Trophoblast cell (in vitro differentiated cells and primary cell): Measurements from ENCODE around the gene USP9X.
"Not testable (repeated sequence)": the region's sequence is repeated elsewhere in the genome, so short reads cannot be mapped to it uniquely, and the experiment has no call there.

Experiments
- DNase-seq, 2 donors: peaks; one replicate each; pipeline ENCODE4 v3.0.0-alpha.2; 2016
- H2AFZ ChIP-seq: 2 replicates; pipeline ENCODE4 v1.6.1; 2013; ENCODE audit warnings: low read length, moderate library complexity, mild to moderate bottlenecking; ENCODE audit not compliant: insufficient read depth, poor library complexity
- H2AK5ac ChIP-seq: 2 replicates; pipeline ENCODE4 v1.6.1; 2013; ENCODE audit warnings: mild to moderate bottlenecking, low read length
- H2BK120ac ChIP-seq: 2 replicates; pipeline ENCODE4 v1.6.1; 2013; ENCODE audit warnings: low read length, mild to moderate bottlenecking, moderate library complexity; ENCODE audit not compliant: insufficient read depth, poor library complexity
- H2BK12ac ChIP-seq: 2 replicates; pipeline ENCODE4 v1.6.1; 2013; ENCODE audit warnings: mild to moderate bottlenecking, low read length, moderate library complexity
- H2BK5ac ChIP-seq: 2 replicates; pipeline ENCODE4 v1.6.1; 2013; ENCODE audit warnings: low read length, low read depth, moderate library complexity, mild to moderate bottlenecking; ENCODE audit not compliant: poor library complexity
- H3K14ac ChIP-seq: 2 replicates; pipeline ENCODE4 v1.6.1; 2013; ENCODE audit warnings: mild to moderate bottlenecking, low read length
- H3K18ac ChIP-seq: 2 replicates; pipeline ENCODE4 v1.6.1; 2013; ENCODE audit warnings: mild to moderate bottlenecking, low read length
- H3K23ac ChIP-seq: 2 replicates; pipeline ENCODE4 v1.6.1; 2013; ENCODE audit warnings: low read length
- H3K27ac ChIP-seq: 2 replicates; pipeline ENCODE4 v1.5.1; 2013; ENCODE audit warnings: low read depth, mild to moderate bottlenecking, inconsistent platforms, low read length, moderate library complexity
- H3K27me3 ChIP-seq: 2 replicates; pipeline ENCODE4 v1.6.1; 2013; ENCODE audit warnings: inconsistent platforms, mild to moderate bottlenecking, low read length, moderate library complexity; ENCODE audit not compliant: insufficient read depth
- H3K36me3 ChIP-seq, 2 experiments: 1 replicate in 1 of 2; 2 replicates in 1 of 2; pipeline ENCODE4 v1.6.1; 2013; ENCODE audit warnings: low read length in 2 of 2, mild to moderate bottlenecking in 2 of 2, moderate library complexity in 1 of 2; ENCODE audit not compliant: insufficient read depth in 2 of 2, control insufficient read depth in 1 of 2
- H3K4ac ChIP-seq: 2 replicates; pipeline ENCODE4 v1.6.1; 2013; ENCODE audit warnings: low read depth, mild to moderate bottlenecking, low read length, moderate library complexity
- H3K4me1 ChIP-seq, 2 experiments: 1 replicate in 1 of 2; 2 replicates in 1 of 2; pipeline ENCODE4 v1.6.1; 2013; ENCODE audit warnings: low read length in 2 of 2, mild to moderate bottlenecking in 2 of 2, moderate library complexity in 1 of 2; ENCODE audit not compliant: insufficient read depth in 2 of 2, control insufficient read depth in 1 of 2
- H3K4me2 ChIP-seq: 2 replicates; pipeline ENCODE4 v1.6.1; 2013; ENCODE audit warnings: inconsistent platforms, mild to moderate bottlenecking, low read length, moderate library complexity
- H3K4me3 ChIP-seq: 2 replicates; pipeline ENCODE4 v1.5.1; 2013; ENCODE audit warnings: mild to moderate bottlenecking, low read depth, low read length, inconsistent platforms
- H3K79me1 ChIP-seq: one replicate; pipeline ENCODE4 v1.6.1; 2013; ENCODE audit warnings: low read length
- H3K79me2 ChIP-seq: 2 replicates; pipeline ENCODE4 v1.6.1; 2013; ENCODE audit warnings: low read length, mild to moderate bottlenecking; ENCODE audit not compliant: control insufficient read depth, insufficient read depth, poor library complexity
- H3K9ac ChIP-seq: 2 replicates; pipeline ENCODE4 v1.6.1; 2013; ENCODE audit warnings: mild to moderate bottlenecking, low read length
- H3K9me3 ChIP-seq: 2 replicates; pipeline ENCODE4 v1.6.1; 2013; ENCODE audit warnings: low read depth, mild to moderate bottlenecking, control low read depth, inconsistent platforms, low read length; ENCODE audit not compliant: insufficient read depth
- H4K12ac ChIP-seq: 2 replicates; pipeline ENCODE4 v1.6.1; 2013; ENCODE audit warnings: low read depth, mild to moderate bottlenecking, low read length, moderate library complexity
- H4K8ac ChIP-seq: 2 replicates; pipeline ENCODE4 v1.6.1; 2013; ENCODE audit warnings: low read depth, mild to moderate bottlenecking, low read length, moderate library complexity
- H4K91ac ChIP-seq: one replicate; pipeline ENCODE4 v1.6.1; 2013; ENCODE audit warnings: low read depth, mild to moderate bottlenecking, low read length, moderate library complexity
- WGBS: extraction: QIAGEN DNeasy Blood & Tissue Kit; methylation state at CpG from one replicate; pipeline ENCODE4 v1.1.7; 2013; ENCODE audit warnings: missing lambda C conversion rate; ENCODE audit not compliant: insufficient read length, insufficient coverage; ENCODE audit errors: extremely low coverage; 5-methylcytosine and 5-hydroxymethylcytosine counted together

USP9X gene

GRCh38 chrX:41209853-41210252 is 124.6 kb downstream of the USP9X start:
- DNase-seq, result no peak

GRCh38 chrX:41224605-41225004 is 139.4 kb downstream of the USP9X start:
- Histone ChIP-seq H2BK120ac (no peak overlapping the region), H3K79me2 (no peaks in the 10 kb centered on the region), H2AFZ (no peak overlapping the region), H3K4me1 (no peaks in the 10 kb centered on the region), H3K18ac (no peak overlapping the region), H3K4me2 (no peak overlapping the region), H2AK5ac (no peak overlapping the region), H3K9ac (no peak overlapping the region), H3K27ac (no peak overlapping the region), H3K4ac (no peak overlapping the region), H2BK12ac (no peak overlapping the region), H3K27me3 (no peaks in the 10 kb centered on the region), H3K9me3 (no peaks in the 10 kb centered on the region), H3K36me3 (peaks cover 11 to 12% of the 10 kb centered on the region in 2 experiments), H3K23ac (no peak overlapping the region), H3K4me3 (no peak overlapping the region), H3K79me1 (no peaks in the 10 kb centered on the region), H4K12ac (no peak overlapping the region), H2BK5ac (no peak overlapping the region), H4K8ac (no peak overlapping the region), H4K91ac (no peak overlapping the region), H3K14ac (no peak overlapping the region)
- DNase-seq, result no peak
- no CpG with 5 or more reads among the region's 5 CpGs for WGBS

More at GRCh38 chrX:41209853-41210252, 124.6 kb downstream of the USP9X start:
- Histone ChIP-seq H3K9me3 (no peaks in the 10 kb centered on the region), H3K14ac (no peak overlapping the region), H3K79me1 (no peaks in the 10 kb centered on the region), H3K4me1 (no peaks in the 10 kb centered on the region), H3K18ac (no peak overlapping the region), H4K12ac (no peak overlapping the region), H4K8ac (no peak overlapping the region), H3K23ac (no peak overlapping the region), H4K91ac (no peak overlapping the region), H3K4me2 (no peak overlapping the region), H2BK120ac (no peak overlapping the region), H3K9ac (no peak overlapping the region), H2BK12ac (no peak overlapping the region), H3K4me3 (no peak overlapping the region), H3K4ac (no peak overlapping the region), H2AFZ (no peak overlapping the region), H3K79me2 (no peaks in the 10 kb centered on the region), H2AK5ac (no peak overlapping the region), H3K27me3 (no peaks in the 10 kb centered on the region), H3K36me3 (peaks cover 8 to 17% of the 10 kb centered on the region in 2 experiments), H2BK5ac (no peak overlapping the region), H3K27ac (no peak overlapping the region)
- whole genome bisulfite sequencing, result no CpG with 5 or more reads among the region's 1 CpG

- Histone ChIP-seq H3K4me3 (no peak overlapping the region), H3K14ac (no peak overlapping the region), H2BK120ac (no peak overlapping the region), H3K23ac (no peak overlapping the region), H3K27me3 (no peaks in the 10 kb centered on the region), H3K27ac (no peak overlapping the region), H3K9me3 (no peaks in the 10 kb centered on the region), H2AFZ (no peak overlapping the region), H3K36me3 (peaks cover 6 to 12% of the 10 kb centered on the region in 2 experiments), H2BK5ac (no peak overlapping the region), H2BK12ac (no peak overlapping the region), H3K79me2 (no peaks in the 10 kb centered on the region), H4K91ac (no peak overlapping the region), H3K18ac (no peak overlapping the region), H4K12ac (no peak overlapping the region), H3K4me2 (no peak overlapping the region), H3K9ac (no peak overlapping the region), H2AK5ac (no peak overlapping the region), H3K4me1 (peaks cover 0 to 2% of the 10 kb centered on the region in 2 experiments), H4K8ac (no peak overlapping the region), H3K79me1 (no peaks in the 10 kb centered on the region), H3K4ac (no peak overlapping the region)
- no peak for DNase-seq
Measured at GRCh38 chrX:41233988-41234387, 148.7 kb downstream of the USP9X start.

- H4K8ac ChIP-seq, H3K27ac ChIP-seq, H3K79me1 ChIP-seq, H4K12ac ChIP-seq, H3K4me2 ChIP-seq, H2AFZ ChIP-seq, H4K91ac ChIP-seq, H3K18ac ChIP-seq, H3K4ac ChIP-seq, H3K9me3 ChIP-seq, H2BK12ac ChIP-seq, H3K14ac ChIP-seq, H3K79me2 ChIP-seq, H3K27me3 ChIP-seq, H3K23ac ChIP-seq, H3K9ac ChIP-seq, H3K4me3 ChIP-seq, DNase-seq, H2AK5ac ChIP-seq, H2BK120ac ChIP-seq, H3K4me1 ChIP-seq, H2BK5ac ChIP-seq: not testable (repeated sequence)
- peaks cover 6 to 12% of the 10 kb centered on the region in 2 experiments for H3K36me3 ChIP-seq
- WGBS, result no CpG with 5 or more reads among the region's 13 CpGs
Measured at GRCh38 chrX:41234471-41234870, 149.2 kb downstream of the USP9X start.
